GM10266 (cell line): ENCODE data around the gene KRT2.

Source experiments
- DNase-seq: peaks from one replicate; pipeline ENCODE4 v3.0.0; 2012; ENCODE audit errors: extremely low spot score
- CTCF ChIP-seq: IDR thresholded peaks from 2 replicates; pipeline ENCODE4 v1.5.1; 2012; ENCODE audit warnings: mild to moderate bottlenecking, low read depth; ENCODE audit not compliant: control insufficient read depth, insufficient read depth; ENCODE audit errors: missing control alignments

The KRT2 gene

DNA sequence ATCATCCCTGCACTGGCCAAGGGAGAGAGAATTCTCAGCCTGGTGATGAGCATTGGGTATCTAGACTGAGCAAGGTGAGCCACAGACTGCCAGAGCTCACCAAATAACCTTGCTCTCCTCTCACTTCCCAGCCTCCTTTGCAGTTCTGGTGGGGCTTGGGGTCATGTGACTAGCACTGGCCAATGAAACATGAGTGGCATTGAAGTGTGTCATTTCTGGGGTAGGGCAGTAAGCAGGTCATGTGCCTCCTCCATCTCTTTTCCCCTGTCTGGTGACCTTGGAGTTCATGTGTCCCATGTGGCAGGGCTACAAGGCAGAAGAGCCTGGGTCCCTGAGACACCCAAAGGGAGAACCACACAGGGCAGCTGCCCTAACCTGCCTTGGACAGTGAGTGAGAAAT is 47.2 kb downstream of the KRT2 start:
- TF ChIP-seq CTCF: no peak
- DNase-seq: no peak

- no peak for TF ChIP-seq CTCF
- no peak for DNase-seq
Measured at GRCh38 chr12:52603314-52603713, 48.7 kb downstream of the KRT2 start.

- TF ChIP-seq CTCF: no peak
- DNase-seq: no peak
Measured at GRCh38 chr12:52602552-52602951, 49.5 kb downstream of the KRT2 start.

- no peak for DNase-seq
- TF ChIP-seq CTCF: no peak
Measured at GRCh38 chr12:52601671-52602070, 50.3 kb downstream of the KRT2 start.

GRCh38 chr12:52600941-52601481 is 51.0 kb downstream of the KRT2 start, which contains the start of gene KRT72:
Gene KRT72, minus strand, starts transcription at chr12:52601463. Its CDS starts 11 bp downstream, at chr12:52601452.
- no peak for DNase-seq
- no peak for TF ChIP-seq CTCF

DNA sequence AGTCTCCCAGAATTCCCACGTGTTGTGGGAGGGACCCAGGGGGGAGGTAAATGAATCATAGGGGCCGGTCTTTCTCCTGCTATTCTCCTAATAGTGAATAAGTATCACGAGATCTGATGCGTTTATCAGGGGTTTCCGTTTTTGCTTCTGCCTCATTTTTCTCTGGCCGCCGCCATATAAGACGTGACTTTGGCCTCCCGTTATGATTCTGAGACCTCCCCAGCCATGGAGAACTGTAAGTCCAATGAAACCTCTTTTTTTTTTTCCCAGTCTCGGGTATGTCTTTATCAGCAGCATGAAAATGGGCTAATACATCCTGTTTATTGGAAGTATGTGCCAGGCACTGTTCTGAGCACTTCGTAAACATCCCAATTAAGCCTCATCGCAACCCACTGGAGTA is 51.5 kb downstream of the KRT2 start:
- no peak for TF ChIP-seq CTCF
- DNase-seq: no peak

DNA sequence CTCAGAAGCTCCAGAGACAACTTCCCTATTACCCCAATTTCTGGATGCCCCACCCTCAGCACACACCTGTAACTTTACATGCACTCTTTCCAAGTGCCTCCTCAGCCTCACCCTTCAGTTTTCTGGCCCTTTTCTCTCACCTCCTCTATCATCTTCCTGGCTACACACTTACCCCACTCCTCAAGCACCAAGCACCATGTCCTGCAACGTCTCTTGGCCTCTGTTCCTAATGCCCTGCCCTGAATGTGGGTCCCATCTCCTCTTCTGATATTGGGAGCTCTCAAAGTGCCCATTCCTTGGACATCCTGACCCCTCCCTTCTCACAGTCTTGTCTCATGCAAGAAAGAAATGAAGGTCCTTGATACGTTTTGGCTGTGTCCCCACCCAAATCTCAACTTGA is 51.9 kb downstream of the KRT2 start:
- no peak for DNase-seq
- TF ChIP-seq CTCF: no peak
